ENCODE data around the gene NECTIN1.

The NECTIN1 gene

DNA sequence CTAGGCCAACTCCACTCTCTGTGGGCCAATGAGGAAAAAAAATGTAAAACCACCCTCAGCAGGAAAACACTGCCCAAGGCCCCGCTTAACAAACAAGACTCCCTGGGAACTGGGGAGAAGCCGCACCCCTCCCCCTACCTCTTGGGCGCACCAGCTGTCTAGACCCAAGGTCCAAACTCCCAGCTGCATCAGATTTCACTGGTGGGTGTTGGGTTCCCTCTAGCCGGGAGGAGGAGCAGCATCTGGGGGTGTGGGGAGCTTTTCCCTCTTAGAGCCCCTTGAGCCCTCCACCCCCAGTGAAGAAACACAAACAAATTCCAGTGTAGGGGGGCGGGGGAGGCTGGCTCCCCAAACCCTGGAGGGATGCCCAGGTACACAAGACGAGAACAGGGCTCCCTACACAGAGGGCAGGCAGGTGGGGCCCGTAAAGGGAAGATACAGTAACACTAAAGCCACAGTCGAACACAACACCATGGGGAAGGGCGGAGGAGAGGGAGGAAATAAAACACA is 64.9 kb downstream of the NECTIN1 start:
- no peaks in the 10 kb centered on the region for H3K4me1 ChIP-seq (ENCODE audit: control insufficient read depth, insufficient read depth, low read length, poor library complexity, severe bottlenecking)
- DNase-seq: no peak
- no peaks in the 10 kb centered on the region for H3K36me3 ChIP-seq (ENCODE audit: control insufficient read depth, insufficient read depth, low read length)

DNA sequence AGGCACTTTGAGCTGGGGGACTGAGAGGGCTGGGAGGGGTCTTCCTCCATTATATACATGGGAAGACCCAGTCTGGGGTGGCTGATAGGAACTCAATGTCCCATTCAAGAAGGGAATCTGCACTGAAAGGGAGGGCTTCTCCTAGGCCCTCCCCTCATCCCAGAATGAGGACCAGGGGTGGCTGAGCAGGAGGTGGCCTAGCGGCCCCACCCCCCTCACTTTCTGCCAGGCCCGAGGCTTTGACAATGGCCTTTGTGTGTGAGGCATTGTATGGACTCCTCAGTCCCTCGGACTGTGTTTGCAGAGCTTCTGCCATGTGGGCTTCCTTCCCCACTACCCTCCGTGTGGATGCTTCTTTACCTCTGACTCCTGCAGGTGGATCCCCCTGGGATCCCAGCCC is 65.7 kb downstream of the NECTIN1 start:
- Histone ChIP-seq H3K36me3 (ENCODE audit: control insufficient read depth, insufficient read depth, low read length) (no peaks in the 10 kb centered on the region), H3K4me3 (ENCODE audit: insufficient read depth, low read depth, low read length, poor library complexity, severe bottlenecking) (no peak overlapping the region)

More for the DNA sequence above, 64.9 kb downstream of the NECTIN1 start:
- Histone ChIP-seq H3K9me3 (ENCODE audit: control insufficient read depth, low read length) (no peaks in the 10 kb centered on the region), H3K27ac (ENCODE audit: insufficient read depth, low read length, poor library complexity, severe bottlenecking) (no peak overlapping the region), H3K4me3 (ENCODE audit: insufficient read depth, low read depth, low read length, poor library complexity, severe bottlenecking) (no peak overlapping the region), H3K27me3 (replicated peaks; ENCODE audit: control insufficient read depth, insufficient read depth, low read length, poor library complexity, severe bottlenecking) (no peaks in the 10 kb centered on the region)

DNA sequence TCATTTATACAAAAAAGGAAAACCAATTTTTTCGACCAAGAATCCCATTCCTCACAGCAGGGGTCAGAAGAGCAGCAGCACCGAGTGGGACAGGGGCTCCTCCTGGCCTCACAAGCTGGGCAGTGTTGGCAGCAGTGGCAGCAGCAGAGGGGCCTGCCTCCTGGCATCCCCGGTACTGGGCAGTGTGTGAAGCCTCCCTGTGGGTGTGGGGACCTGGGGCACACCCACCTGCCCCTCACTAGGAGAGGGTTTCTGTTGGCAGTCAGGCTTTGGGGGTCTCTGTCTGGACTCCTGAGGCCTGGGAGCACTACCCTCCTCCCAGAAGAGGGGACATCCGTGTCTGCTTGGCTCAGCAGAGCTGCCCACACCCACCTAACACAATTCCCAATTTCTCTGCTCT is 67.8 kb downstream of the NECTIN1 start:
- DNase-seq: no peak
- no peaks in the 10 kb centered on the region for H3K4me1 ChIP-seq (ENCODE audit: control insufficient read depth, insufficient read depth, low read length, poor library complexity, severe bottlenecking)
- H3K4me3 ChIP-seq (ENCODE audit: insufficient read depth, low read depth, low read length, poor library complexity, severe bottlenecking): no peak overlapping the region
- no peaks in the 10 kb centered on the region for H3K36me3 ChIP-seq (ENCODE audit: control insufficient read depth, insufficient read depth, low read length)
- H3K9me3 ChIP-seq (ENCODE audit: control insufficient read depth, low read length): no peaks in the 10 kb centered on the region
- no peak overlapping the region for H3K27ac ChIP-seq (ENCODE audit: insufficient read depth, low read length, poor library complexity, severe bottlenecking)
- H3K27me3 ChIP-seq (replicated peaks; ENCODE audit: control insufficient read depth, insufficient read depth, low read length, poor library complexity, severe bottlenecking): no peaks in the 10 kb centered on the region

More for the DNA sequence above, 65.7 kb downstream of the NECTIN1 start:
- Histone ChIP-seq H3K27ac (ENCODE audit: insufficient read depth, low read length, poor library complexity, severe bottlenecking) (no peak overlapping the region), H3K4me1 (ENCODE audit: control insufficient read depth, insufficient read depth, low read length, poor library complexity, severe bottlenecking) (no peaks in the 10 kb centered on the region), H3K9me3 (ENCODE audit: control insufficient read depth, low read length) (no peaks in the 10 kb centered on the region), H3K27me3 (replicated peaks; ENCODE audit: control insufficient read depth, insufficient read depth, low read length, poor library complexity, severe bottlenecking) (no peaks in the 10 kb centered on the region)
- DNase-seq: no peak

DNA sequence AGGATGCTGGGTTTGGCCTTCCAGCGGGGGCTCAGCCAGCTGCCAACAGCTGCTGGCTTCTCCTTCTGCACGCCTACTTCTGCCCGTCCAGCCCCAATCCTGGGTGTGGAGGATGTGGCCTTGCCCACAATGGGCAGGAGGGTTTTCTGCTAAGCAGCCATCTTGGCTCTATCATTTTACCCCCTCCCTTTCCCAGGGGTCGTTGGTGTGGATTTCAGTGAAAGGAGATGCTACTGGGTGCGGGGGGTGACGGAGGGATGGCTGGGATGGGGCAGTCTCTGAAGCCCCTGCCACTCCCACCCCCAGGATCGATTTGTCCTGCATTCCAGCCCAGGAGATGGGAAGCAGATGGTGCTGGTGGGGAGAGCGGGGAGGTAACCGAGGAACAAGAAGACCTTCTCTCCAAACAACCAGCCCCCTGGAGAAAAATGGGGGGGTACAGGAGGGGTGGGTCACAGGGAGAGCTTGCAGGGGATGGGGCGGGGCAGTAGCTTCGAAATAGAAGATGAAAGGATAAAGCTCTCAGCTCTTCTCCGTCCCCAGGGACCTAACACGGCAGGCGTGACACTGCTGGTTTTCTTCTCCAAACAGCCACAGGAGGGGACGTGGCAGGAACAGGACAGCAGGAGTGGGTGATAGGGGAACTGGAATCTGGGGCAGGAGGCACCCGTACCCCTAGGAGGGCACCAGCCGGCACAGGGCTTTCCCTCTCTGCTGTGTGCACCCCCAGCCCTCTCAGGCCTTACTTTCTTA is 68.9 kb downstream of the NECTIN1 start:
- Histone ChIP-seq H3K27ac (ENCODE audit: insufficient read depth, low read length, poor library complexity, severe bottlenecking) (no peak overlapping the region), H3K36me3 (ENCODE audit: control insufficient read depth, insufficient read depth, low read length) (no peaks in the 10 kb centered on the region)

DNA sequence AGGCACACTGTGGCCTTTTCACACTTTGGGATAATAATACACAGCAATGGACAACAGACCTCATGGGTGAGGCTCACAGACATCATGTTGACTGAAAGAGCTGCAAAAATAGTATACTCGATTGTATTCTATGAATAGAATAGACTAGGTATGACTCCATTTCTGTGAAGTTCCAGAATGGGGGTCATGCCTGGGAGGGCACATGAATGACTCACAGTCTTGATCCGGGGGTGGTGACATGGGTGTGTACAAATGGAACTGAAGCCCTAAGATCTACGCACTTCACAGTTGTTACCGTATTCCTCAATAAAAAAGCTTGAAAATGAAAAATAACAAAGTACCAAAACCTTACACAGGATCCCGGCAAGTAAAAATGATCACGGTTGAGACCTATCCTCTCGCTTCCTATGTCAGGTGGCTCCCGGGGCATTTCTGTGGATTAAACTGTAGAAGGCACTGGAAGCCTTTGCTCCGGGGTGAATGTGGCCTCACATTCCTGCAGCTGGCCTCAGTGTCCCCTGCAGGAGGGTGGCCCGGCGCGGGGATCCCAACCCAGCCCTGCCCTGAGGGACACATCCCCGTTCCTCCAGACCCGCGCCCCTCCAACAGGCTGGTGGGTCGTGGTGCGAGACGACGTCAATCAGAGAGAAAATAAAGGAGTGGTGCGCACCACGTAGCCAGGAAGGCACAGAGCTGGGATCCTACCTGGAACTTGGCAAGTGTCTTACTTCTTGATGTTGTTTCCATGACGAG is 75.9 kb downstream of the NECTIN1 start:
- Histone ChIP-seq H3K36me3 (ENCODE audit: control insufficient read depth, insufficient read depth, low read length) (no peaks in the 10 kb centered on the region), H3K27me3 (replicated peaks; ENCODE audit: control insufficient read depth, insufficient read depth, low read length, poor library complexity, severe bottlenecking) (no peaks in the 10 kb centered on the region), H3K27ac (ENCODE audit: insufficient read depth, low read length, poor library complexity, severe bottlenecking) (no peak overlapping the region), H3K9me3 (ENCODE audit: control insufficient read depth, low read length) (no peaks in the 10 kb centered on the region), H3K4me1 (ENCODE audit: control insufficient read depth, insufficient read depth, low read length, poor library complexity, severe bottlenecking) (no peaks in the 10 kb centered on the region), H3K4me3 (ENCODE audit: insufficient read depth, low read depth, low read length, poor library complexity, severe bottlenecking) (no peak overlapping the region)
- DNase-seq: no peak

More for the DNA sequence above, 68.9 kb downstream of the NECTIN1 start:
- H3K9me3 ChIP-seq (ENCODE audit: control insufficient read depth, low read length): no peaks in the 10 kb centered on the region
- no peaks in the 10 kb centered on the region for H3K27me3 ChIP-seq (replicated peaks; ENCODE audit: control insufficient read depth, insufficient read depth, low read length, poor library complexity, severe bottlenecking)
- no peak for DNase-seq
- no peak overlapping the region for H3K4me3 ChIP-seq (ENCODE audit: insufficient read depth, low read depth, low read length, poor library complexity, severe bottlenecking)
- H3K4me1 ChIP-seq (ENCODE audit: control insufficient read depth, insufficient read depth, low read length, poor library complexity, severe bottlenecking): no peaks in the 10 kb centered on the region

DNA sequence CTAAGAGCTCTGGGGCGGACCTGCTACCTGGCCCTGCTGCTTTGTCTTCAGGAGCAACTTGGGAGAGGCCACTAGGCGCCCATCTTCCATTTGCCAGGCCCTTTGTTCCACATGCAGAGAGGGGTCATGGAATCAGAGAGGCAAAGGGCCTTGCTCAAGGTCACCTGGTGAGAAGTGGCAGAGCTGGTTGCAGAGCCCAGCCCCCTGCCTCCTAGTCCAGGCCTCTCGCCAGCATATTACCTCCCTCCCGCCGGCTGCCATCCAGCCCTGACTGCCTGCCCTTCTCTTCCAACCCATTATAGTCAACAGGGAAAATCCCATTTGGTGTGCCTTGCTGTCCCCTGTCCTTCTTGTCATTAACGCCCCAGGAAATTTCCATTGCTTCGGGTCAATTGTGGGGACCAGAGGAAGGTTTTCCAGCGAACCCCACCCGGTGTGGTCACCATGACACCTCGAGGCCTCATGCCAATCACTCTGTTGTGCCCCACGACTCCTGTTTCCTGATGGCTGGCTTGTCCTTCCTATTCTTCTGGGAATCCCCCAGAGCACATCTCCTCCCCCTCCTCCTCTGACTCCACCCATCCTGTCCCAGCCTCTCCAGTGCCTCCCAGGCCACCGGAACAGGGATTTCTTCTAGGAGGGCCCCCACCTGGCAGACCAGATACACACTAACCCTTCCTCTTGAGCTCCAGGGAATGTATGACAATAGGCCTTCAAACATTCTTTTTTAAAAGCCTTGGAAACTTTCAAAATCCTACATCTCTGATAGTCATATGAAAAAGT is 77.0 kb downstream of the NECTIN1 start:
- H3K9me3 ChIP-seq (ENCODE audit: control insufficient read depth, low read length): no peaks in the 10 kb centered on the region

DNA sequence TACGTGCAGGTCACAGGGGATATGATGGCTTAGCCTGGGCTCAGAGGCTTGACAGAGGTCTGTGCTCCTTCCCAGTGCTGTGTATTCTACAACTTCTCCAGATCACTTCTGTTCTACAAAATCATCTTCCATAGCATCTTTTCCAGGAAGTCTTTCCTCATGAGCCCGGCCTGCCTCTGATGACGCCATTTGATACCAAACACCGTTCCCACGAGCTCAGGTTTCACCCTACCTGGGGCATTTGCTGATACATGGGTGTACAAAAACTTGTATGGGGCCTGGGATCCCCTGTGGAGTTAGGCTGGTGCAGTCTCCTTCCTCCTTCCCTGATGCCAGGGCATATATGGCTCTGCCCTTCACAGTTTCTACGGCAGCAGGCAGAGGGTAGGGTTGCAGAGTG is 78.7 kb downstream of the NECTIN1 start:
- H3K27me3 ChIP-seq (replicated peaks; ENCODE audit: control insufficient read depth, insufficient read depth, low read length, poor library complexity, severe bottlenecking): no peaks in the 10 kb centered on the region
- no peak for DNase-seq

More for the DNA sequence above, 77.0 kb downstream of the NECTIN1 start:
- no peak overlapping the region for H3K4me3 ChIP-seq (ENCODE audit: insufficient read depth, low read depth, low read length, poor library complexity, severe bottlenecking)
- no peak for DNase-seq
- no peak overlapping the region for H3K27ac ChIP-seq (ENCODE audit: insufficient read depth, low read length, poor library complexity, severe bottlenecking)
- no peaks in the 10 kb centered on the region for H3K27me3 ChIP-seq (replicated peaks; ENCODE audit: control insufficient read depth, insufficient read depth, low read length, poor library complexity, severe bottlenecking)
- no peaks in the 10 kb centered on the region for H3K36me3 ChIP-seq (ENCODE audit: control insufficient read depth, insufficient read depth, low read length)
- no peaks in the 10 kb centered on the region for H3K4me1 ChIP-seq (ENCODE audit: control insufficient read depth, insufficient read depth, low read length, poor library complexity, severe bottlenecking)

DNA sequence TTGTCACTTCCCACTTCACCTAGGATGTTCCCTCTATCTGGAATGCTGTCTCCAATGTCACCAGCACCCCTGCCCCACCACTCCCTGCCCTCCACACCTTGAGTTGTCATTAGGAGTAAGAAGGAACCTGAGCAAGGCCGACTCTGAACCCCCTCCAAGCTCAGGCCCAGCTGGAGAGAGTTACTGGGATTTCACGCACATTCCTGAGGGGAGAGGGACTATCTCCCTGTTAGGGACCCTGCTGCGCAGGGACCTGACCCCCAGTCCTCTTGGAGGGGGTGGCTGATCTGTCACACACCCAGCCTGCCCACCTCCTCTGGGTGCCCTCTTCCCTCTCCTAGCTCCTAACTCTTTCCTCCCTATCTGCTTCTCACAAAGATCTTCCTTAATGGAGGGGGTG is 81.7 kb downstream of the NECTIN1 start:
- Histone ChIP-seq H3K27ac (ENCODE audit: insufficient read depth, low read length, poor library complexity, severe bottlenecking) (no peak overlapping the region), H3K4me1 (ENCODE audit: control insufficient read depth, insufficient read depth, low read length, poor library complexity, severe bottlenecking) (no peaks in the 10 kb centered on the region), H3K4me3 (ENCODE audit: insufficient read depth, low read depth, low read length, poor library complexity, severe bottlenecking) (no peak overlapping the region), H3K27me3 (replicated peaks; ENCODE audit: control insufficient read depth, insufficient read depth, low read length, poor library complexity, severe bottlenecking) (no peaks in the 10 kb centered on the region), H3K36me3 (ENCODE audit: control insufficient read depth, insufficient read depth, low read length) (no peaks in the 10 kb centered on the region), H3K9me3 (ENCODE audit: control insufficient read depth, low read length) (no peaks in the 10 kb centered on the region)
- DNase-seq: no peak

More for the DNA sequence above, 78.7 kb downstream of the NECTIN1 start:
- Histone ChIP-seq H3K4me1 (ENCODE audit: control insufficient read depth, insufficient read depth, low read length, poor library complexity, severe bottlenecking) (no peaks in the 10 kb centered on the region), H3K27ac (ENCODE audit: insufficient read depth, low read length, poor library complexity, severe bottlenecking) (no peak overlapping the region), H3K36me3 (ENCODE audit: control insufficient read depth, insufficient read depth, low read length) (no peaks in the 10 kb centered on the region), H3K9me3 (ENCODE audit: control insufficient read depth, low read length) (no peaks in the 10 kb centered on the region), H3K4me3 (ENCODE audit: insufficient read depth, low read depth, low read length, poor library complexity, severe bottlenecking) (no peak overlapping the region)

DNA sequence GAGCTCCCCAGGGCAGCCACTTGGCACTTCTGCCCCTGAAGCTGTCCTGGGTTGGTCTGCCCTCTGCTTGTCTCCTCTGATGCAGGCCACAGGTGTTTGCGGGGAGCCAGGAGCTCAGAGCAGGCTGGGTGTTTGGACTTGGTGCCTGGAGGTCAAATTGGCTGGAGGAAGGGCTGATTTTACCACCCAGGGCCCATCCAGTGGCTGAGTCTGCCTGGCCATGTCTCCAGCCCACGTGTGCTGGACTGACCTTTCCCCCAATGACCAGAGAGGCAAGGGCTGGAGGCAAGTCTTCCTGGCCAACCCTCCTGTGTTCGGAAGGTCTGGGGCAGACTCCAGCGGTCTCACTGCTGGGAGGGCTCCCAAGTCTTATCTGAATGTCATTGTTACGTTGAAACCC is 84.0 kb downstream of the NECTIN1 start:
- Histone ChIP-seq H3K9me3 (ENCODE audit: control insufficient read depth, low read length) (no peaks in the 10 kb centered on the region), H3K4me3 (ENCODE audit: insufficient read depth, low read depth, low read length, poor library complexity, severe bottlenecking) (no peak overlapping the region), H3K27me3 (replicated peaks; ENCODE audit: control insufficient read depth, insufficient read depth, low read length, poor library complexity, severe bottlenecking) (no peaks in the 10 kb centered on the region), H3K27ac (ENCODE audit: insufficient read depth, low read length, poor library complexity, severe bottlenecking) (no peak overlapping the region), H3K36me3 (ENCODE audit: control insufficient read depth, insufficient read depth, low read length) (no peaks in the 10 kb centered on the region), H3K4me1 (ENCODE audit: control insufficient read depth, insufficient read depth, low read length, poor library complexity, severe bottlenecking) (no peaks in the 10 kb centered on the region)
- no peak for DNase-seq
